SK-N-SH (cell line): ENCODE measurements around the gene MYH10.

ENCODE experiments used
- CHD2 ChIP-seq: fragments of 150-350 bp; IDR thresholded peaks from 2 replicates; pipeline ENCODE4 v1.6.1; 2018; ENCODE audit warnings: low read length; ENCODE audit not compliant: partially characterized antibody
- CTCF ChIP-seq: fragments of 200-600 bp; sonication (generic); IDR thresholded peaks from 2 replicates; pipeline ENCODE4 v1.6.1; 2017; ENCODE audit warnings: antibody characterized with exemption, mild to moderate bottlenecking, moderate library complexity
- FOXM1 ChIP-seq: IDR thresholded peaks from 2 replicates; pipeline ENCODE4 v1.4.0; 2012; ENCODE audit warnings: low read depth, mild to moderate bottlenecking
- GABPA ChIP-seq: IDR thresholded peaks from 2 replicates; pipeline ENCODE4 v1.4.0; 2012; ENCODE audit warnings: low read depth, mild to moderate bottlenecking
- NRF1 ChIP-seq: IDR thresholded peaks from 2 replicates; pipeline ENCODE4 v1.6.1; 2012; ENCODE audit warnings: low read depth, mild to moderate bottlenecking, low read length
- POLR2AphosphoS5 ChIP-seq: IDR thresholded peaks from 2 replicates; pipeline ENCODE4 v1.6.1; 2012; ENCODE audit warnings: low read depth, low read length
- RXRA ChIP-seq: IDR thresholded peaks from 2 replicates; pipeline ENCODE4 v1.4.0; 2012; ENCODE audit warnings: low read depth, mild to moderate bottlenecking, borderline replicate concordance
- YY1 ChIP-seq: IDR thresholded peaks from 2 replicates; pipeline ENCODE4 v1.4.0; 2012; ENCODE audit warnings: low read depth, mild to moderate bottlenecking
- TF ChIP-seq, protein P1 (sequence below): IDR thresholded peaks from 2 replicates; pipeline ENCODE4 v1.4.0; 2012; ENCODE audit warnings: low read depth, borderline replicate concordance
- TF ChIP-seq, protein P2 (sequence below): IDR thresholded peaks from 2 replicates; pipeline ENCODE4 v1.4.0; 2012; ENCODE audit warnings: low read depth
- TF ChIP-seq, protein P3 (sequence below): fragments of 150-350 bp; IDR thresholded peaks from 2 replicates; pipeline ENCODE4 v1.6.1; 2016; ENCODE audit warnings: mild to moderate bottlenecking, low read depth, low read length

DNA sequence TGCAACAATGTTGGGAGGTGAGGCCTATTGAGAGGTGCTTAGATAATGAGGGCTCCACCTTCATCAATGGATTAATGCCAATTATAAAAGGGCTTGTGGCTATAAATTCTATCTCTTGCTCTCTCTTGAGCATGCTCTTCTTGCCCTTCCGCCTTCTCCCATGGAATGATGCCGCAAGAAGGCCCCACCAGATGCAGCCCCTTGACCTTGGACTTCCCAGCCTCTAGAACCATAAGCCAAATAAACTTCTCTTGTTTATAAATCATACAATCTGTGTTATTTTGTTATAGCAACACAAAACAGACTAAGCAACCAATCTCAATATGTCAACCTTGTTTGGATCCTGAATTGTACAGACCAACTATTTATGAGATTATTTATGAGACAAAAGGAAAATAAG, 20.0 kb downstream of the MYH10 start:
- no peak for TF ChIP-seq YY1
- no peak for TF ChIP-seq RXRA
- no peak for TF ChIP-seq CTCF
- TF ChIP-seq, protein P1, sequence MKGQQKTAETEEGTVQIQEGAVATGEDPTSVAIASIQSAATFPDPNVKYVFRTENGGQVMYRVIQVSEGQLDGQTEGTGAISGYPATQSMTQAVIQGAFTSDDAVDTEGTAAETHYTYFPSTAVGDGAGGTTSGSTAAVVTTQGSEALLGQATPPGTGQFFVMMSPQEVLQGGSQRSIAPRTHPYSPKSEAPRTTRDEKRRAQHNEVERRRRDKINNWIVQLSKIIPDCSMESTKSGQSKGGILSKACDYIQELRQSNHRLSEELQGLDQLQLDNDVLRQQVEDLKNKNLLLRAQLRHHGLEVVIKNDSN, result no peak
- TF ChIP-seq POLR2AphosphoS5, result no peak
- no peak for TF ChIP-seq CHD2
- TF ChIP-seq NRF1, result no peak
- no peak for TF ChIP-seq FOXM1
- TF ChIP-seq, protein P2, sequence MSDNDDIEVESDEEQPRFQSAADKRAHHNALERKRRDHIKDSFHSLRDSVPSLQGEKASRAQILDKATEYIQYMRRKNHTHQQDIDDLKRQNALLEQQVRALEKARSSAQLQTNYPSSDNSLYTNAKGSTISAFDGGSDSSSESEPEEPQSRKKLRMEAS, result no peak
- no peak for TF ChIP-seq GABPA
- TF ChIP-seq, protein P3, sequence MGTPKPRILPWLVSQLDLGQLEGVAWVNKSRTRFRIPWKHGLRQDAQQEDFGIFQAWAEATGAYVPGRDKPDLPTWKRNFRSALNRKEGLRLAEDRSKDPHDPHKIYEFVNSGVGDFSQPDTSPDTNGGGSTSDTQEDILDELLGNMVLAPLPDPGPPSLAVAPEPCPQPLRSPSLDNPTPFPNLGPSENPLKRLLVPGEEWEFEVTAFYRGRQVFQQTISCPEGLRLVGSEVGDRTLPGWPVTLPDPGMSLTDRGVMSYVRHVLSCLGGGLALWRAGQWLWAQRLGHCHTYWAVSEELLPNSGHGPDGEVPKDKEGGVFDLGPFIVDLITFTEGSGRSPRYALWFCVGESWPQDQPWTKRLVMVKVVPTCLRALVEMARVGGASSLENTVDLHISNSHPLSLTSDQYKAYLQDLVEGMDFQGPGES, result no peak
